Gastroesophageal sphincter (tissue), 4 donors: Measurements from ENCODE around the gene AGBL5. TPM values are rescaled to one million over a fixed set of nuclear protein-coding genes. Genes with fewer than 3 reads are reported as not detected.

Experiments
- ATAC-seq: fragments of 150-250 bp; one replicate; pipeline ENCODE4 v1.9.1; 2016; ENCODE audit warnings: mild to moderate bottlenecking, moderate library complexity
- H3K27ac ChIP-seq, 4 donors: fragments of 200-600 bp; sonication (generic) in 3 of 4; 1 replicate in 3 of 4; 2 replicates in 1 of 4; pipeline ENCODE4 v1.5.1; 2016 to 2019
- H3K27me3 ChIP-seq: fragments of 200-600 bp; sonication (generic); one replicate; pipeline ENCODE4 v1.5.1; 2019
- H3K36me3 ChIP-seq, 2 donors: fragments of 200-600 bp; sonication (generic); one replicate each; pipeline ENCODE4 v1.5.1; 2019; ENCODE audit warnings: control low read depth in 1 of 2
- H3K4me1 ChIP-seq, 3 donors: fragments of 200-600 bp; sonication (generic); 1 replicate in 2 of 3; 2 replicates in 1 of 3; pipeline ENCODE4 v1.5.1; 2016 to 2019; ENCODE audit warnings: control low read depth in 2 of 3
- H3K4me3 ChIP-seq, 2 donors: fragments of 200-600 bp; sonication (generic); one replicate each; pipeline ENCODE4 v1.5.1; 2019; ENCODE audit warnings: mild to moderate bottlenecking in 1 of 2, moderate library complexity in 1 of 2
- H3K9me3 ChIP-seq, 3 donors: fragments of 200-600 bp; sonication (generic); one replicate each; pipeline ENCODE4 v1.5.1; 2017 to 2019; ENCODE audit warnings: control low read depth in 2 of 3
- CTCF ChIP-seq, 4 experiments: fragments of 200-600 bp in 2 of 4; fragments of 450-650 bp in 2 of 4; sonication (generic) in 1 of 4; IDR thresholded peaks; one replicate each; pipeline ENCODE4 v1.5.1; 2017 to 2019; ENCODE audit warnings: antibody characterized with exemption in 4 of 4, mild to moderate bottlenecking in 2 of 4, moderate library complexity in 2 of 4
- EP300 ChIP-seq: sonication (generic); formaldehyde crosslinking; IDR thresholded peaks from one replicate; pipeline ENCODE4 v1.6.1; 2017; ENCODE audit warnings: antibody characterized with exemption, mild to moderate bottlenecking
- POLR2A ChIP-seq, 2 donors: fragments of 450-650 bp; IDR thresholded peaks; one replicate each; pipeline ENCODE4 v1.6.1; 2017; ENCODE audit warnings: antibody characterized with exemption in 2 of 2, mild to moderate bottlenecking in 2 of 2, moderate library complexity in 1 of 2
- POLR2AphosphoS5 ChIP-seq: sonication (generic); formaldehyde crosslinking; IDR thresholded peaks from one replicate; pipeline ENCODE4 v1.6.1; 2017; ENCODE audit warnings: antibody characterized with exemption
- WGBS, 2 donors: methylation state at CpG; one replicate each; pipeline ENCODE4 v1.1.5; 2018; ENCODE audit warnings: low coverage in 1 of 2; 5-methylcytosine and 5-hydroxymethylcytosine counted together
- total RNA-seq, 4 donors: library from RNA; depleted of rRNA; stranded (reverse); fragments of >200 nt; gene quantifications; one replicate each; pipeline ENCODE4 v1.1.0, GENCODE V29; 2016

Gene AGBL5
- total RNA-seq, 4 donors from 2014 or later: 16.2 to 31.7 (median 23.0) TPM

- no peaks in the 10 kb centered on the region for H3K9me3 ChIP-seq
- H3K4me1 ChIP-seq: peaks cover 6 to 98% (median 38%) of the 10 kb centered on the region in 3 donors
- no CpG with 5 or more reads among the region's 14 CpGs for WGBS, 2 donors
- H3K4me3 ChIP-seq: peak overlapping the region; percentile 63 to 81
- TF ChIP-seq POLR2AphosphoS5: no peak
- no peak for TF ChIP-seq POLR2A (IDR thresholded peaks at IDR 0.05)
- no peak for TF ChIP-seq CTCF (IDR thresholded peaks at IDR 0.05)
- no peak for TF ChIP-seq EP300
- H3K27ac ChIP-seq: peak overlapping the region; percentile 93 to 98 (median 96)
- H3K27me3 ChIP-seq: no peaks in the 10 kb centered on the region
- no peak for ATAC-seq
- peaks cover 0 to 19% of the 10 kb centered on the region in 2 donors for H3K36me3 ChIP-seq
Measured at GRCh38 chr2:27080603-27080936, 29.1 kb downstream of the AGBL5 start.

- no peaks in the 10 kb centered on the region for H3K27me3 ChIP-seq
- peak overlapping the region in 2 of 4 donors; percentile 96 to 98 for H3K27ac ChIP-seq
- H3K9me3 ChIP-seq: no peaks in the 10 kb centered on the region
- peaks cover 6 to 94% (median 40%) of the 10 kb centered on the region in 3 donors for H3K4me1 ChIP-seq
- WGBS, 2 donors: no CpG with 5 or more reads among the region's 38 CpGs
- no peak for TF ChIP-seq EP300
- TF ChIP-seq POLR2A (IDR thresholded peaks at IDR 0.05): no peak
- no peak for TF ChIP-seq POLR2AphosphoS5
- no peak for TF ChIP-seq CTCF (IDR thresholded peaks at IDR 0.05)
- no peak for ATAC-seq
- no peak overlapping the region for H3K4me3 ChIP-seq
- peaks cover 0 to 19% of the 10 kb centered on the region in 2 donors for H3K36me3 ChIP-seq
Measured at GRCh38 chr2:27081984-27082772, 30.7 kb downstream of the AGBL5 start.

- no peak for TF ChIP-seq CTCF (IDR thresholded peaks at IDR 0.05)
- TF ChIP-seq POLR2AphosphoS5: no peak
- no peak for TF ChIP-seq EP300
- no peak for TF ChIP-seq POLR2A (IDR thresholded peaks at IDR 0.05)
- WGBS, 2 donors: 72 to 80% methylated on average over 1 to 4 of the region's 27 CpGs
Measured at GRCh38 chr2:27082773-27083409, 31.4 kb downstream of the AGBL5 start.

GRCh38 chr2:27083410-27084296 lies 32.2 kb downstream of the AGBL5 start:
- peak overlapping the region in 3 of 4 donors; percentile 12 to 98 (median 96) for H3K27ac ChIP-seq
- peaks cover 0 to 19% of the 10 kb centered on the region in 2 donors for H3K36me3 ChIP-seq
- 38 to 70% methylated on average over 1 to 8 of the region's 20 CpGs for WGBS, 2 donors
- H3K9me3 ChIP-seq: no peaks in the 10 kb centered on the region
- H3K27me3 ChIP-seq: no peaks in the 10 kb centered on the region
- H3K4me1 ChIP-seq: peaks cover 6 to 97% (median 37%) of the 10 kb centered on the region in 3 donors
- no peak for ATAC-seq
- no peak overlapping the region for H3K4me3 ChIP-seq
- no peak for TF ChIP-seq EP300

More at GRCh38 chr2:27082773-27083409, 31.4 kb downstream of the AGBL5 start:
- Histone ChIP-seq H3K36me3 (peaks cover 0 to 19% of the 10 kb centered on the region in 2 donors), H3K27me3 (no peaks in the 10 kb centered on the region), H3K4me1 (peaks cover 6 to 94% (median 40%) of the 10 kb centered on the region in 3 donors), H3K9me3 (no peaks in the 10 kb centered on the region), H3K4me3 (no peak overlapping the region), H3K27ac (peak overlapping the region in 3 of 4 donors; percentile 12 to 98 (median 96))
- no peak for ATAC-seq
